Fibroblast of mammary gland (primary cell): ENCODE measurements around the gene HS1BP3.

Source experiments
- DNase-seq: peaks from one replicate; pipeline ENCODE4 v3.0.0-alpha.2; 2010; ENCODE audit warnings: low read depth
- H3K4me3 ChIP-seq: 2 replicates; pipeline ENCODE4 v1.5.1; 2011; ENCODE audit warnings: low read depth, mild to moderate bottlenecking, low read length, moderate library complexity; ENCODE audit not compliant: control insufficient read depth
- TF ChIP-seq, protein P1 (sequence below): conservative IDR thresholded peaks from 2 replicates; pipeline ENCODE4 v1.5.1; 2011; ENCODE audit warnings: low read depth, low read length, inconsistent platforms; ENCODE audit not compliant: control insufficient read depth, insufficient read depth

The HS1BP3 gene

GRCh38 chr2:20669562-20670314, 18.8 kb upstream of the HS1BP3 start:
- DNase-seq: no peak
- H3K4me3 ChIP-seq: no peak overlapping the region
- TF ChIP-seq, protein P1, sequence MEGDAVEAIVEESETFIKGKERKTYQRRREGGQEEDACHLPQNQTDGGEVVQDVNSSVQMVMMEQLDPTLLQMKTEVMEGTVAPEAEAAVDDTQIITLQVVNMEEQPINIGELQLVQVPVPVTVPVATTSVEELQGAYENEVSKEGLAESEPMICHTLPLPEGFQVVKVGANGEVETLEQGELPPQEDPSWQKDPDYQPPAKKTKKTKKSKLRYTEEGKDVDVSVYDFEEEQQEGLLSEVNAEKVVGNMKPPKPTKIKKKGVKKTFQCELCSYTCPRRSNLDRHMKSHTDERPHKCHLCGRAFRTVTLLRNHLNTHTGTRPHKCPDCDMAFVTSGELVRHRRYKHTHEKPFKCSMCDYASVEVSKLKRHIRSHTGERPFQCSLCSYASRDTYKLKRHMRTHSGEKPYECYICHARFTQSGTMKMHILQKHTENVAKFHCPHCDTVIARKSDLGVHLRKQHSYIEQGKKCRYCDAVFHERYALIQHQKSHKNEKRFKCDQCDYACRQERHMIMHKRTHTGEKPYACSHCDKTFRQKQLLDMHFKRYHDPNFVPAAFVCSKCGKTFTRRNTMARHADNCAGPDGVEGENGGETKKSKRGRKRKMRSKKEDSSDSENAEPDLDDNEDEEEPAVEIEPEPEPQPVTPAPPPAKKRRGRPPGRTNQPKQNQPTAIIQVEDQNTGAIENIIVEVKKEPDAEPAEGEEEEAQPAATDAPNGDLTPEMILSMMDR: no peak

DNA sequence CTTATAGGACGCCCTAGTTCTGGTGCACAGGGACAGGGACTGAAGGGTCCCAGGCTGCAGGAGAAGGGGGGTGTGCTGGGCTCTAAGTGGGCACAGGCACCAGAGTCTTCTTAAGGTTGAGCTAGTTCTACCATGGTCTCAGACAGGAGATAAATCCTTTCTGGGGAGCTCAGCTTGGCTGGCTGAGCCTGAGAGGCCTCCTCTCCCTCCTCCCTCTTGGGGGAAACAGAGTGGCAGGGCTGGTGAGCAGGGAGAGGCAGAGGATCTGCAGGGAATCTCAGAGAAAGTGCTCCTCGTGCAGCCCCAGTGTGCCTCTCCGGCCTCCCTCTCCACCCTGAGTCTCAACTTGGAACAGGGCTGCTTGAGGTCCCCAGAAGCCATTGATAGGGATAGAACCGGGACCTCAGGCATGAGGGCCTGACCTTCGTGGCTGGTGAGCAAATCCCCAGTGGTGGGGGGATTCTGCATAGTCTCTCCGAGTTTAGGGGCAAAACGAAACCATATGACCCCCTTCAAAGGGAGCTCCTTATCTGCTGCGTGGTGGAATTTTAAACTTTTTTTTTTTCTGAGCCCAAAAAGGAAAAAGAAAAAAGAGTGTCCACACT, 18.1 kb upstream of the HS1BP3 start:
- DNase-seq: no peak
- TF ChIP-seq, protein P1: no peak
- no peak overlapping the region for H3K4me3 ChIP-seq

DNA sequence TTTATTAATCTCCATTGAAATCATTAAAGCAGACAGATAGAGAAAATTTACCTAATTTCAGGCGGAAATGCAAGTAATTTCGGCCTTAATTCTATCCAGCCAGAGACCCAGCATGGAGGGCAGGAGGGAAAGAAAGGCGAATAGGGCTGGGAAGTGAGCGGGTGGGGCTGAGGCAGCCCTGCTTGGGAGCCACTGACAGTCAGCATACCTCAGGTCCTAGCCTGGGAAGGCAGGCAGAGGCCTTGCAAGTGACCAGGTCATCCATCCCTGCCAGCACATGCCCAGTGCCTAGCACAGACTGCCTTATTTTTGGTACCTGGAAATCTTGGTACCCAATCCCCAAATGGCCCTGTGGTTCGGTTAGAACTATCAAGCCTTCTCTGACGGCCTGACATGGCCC, 17.6 kb upstream of the HS1BP3 start:
- TF ChIP-seq, protein P1: no peak
- no peak overlapping the region for H3K4me3 ChIP-seq
- no peak for DNase-seq

DNA sequence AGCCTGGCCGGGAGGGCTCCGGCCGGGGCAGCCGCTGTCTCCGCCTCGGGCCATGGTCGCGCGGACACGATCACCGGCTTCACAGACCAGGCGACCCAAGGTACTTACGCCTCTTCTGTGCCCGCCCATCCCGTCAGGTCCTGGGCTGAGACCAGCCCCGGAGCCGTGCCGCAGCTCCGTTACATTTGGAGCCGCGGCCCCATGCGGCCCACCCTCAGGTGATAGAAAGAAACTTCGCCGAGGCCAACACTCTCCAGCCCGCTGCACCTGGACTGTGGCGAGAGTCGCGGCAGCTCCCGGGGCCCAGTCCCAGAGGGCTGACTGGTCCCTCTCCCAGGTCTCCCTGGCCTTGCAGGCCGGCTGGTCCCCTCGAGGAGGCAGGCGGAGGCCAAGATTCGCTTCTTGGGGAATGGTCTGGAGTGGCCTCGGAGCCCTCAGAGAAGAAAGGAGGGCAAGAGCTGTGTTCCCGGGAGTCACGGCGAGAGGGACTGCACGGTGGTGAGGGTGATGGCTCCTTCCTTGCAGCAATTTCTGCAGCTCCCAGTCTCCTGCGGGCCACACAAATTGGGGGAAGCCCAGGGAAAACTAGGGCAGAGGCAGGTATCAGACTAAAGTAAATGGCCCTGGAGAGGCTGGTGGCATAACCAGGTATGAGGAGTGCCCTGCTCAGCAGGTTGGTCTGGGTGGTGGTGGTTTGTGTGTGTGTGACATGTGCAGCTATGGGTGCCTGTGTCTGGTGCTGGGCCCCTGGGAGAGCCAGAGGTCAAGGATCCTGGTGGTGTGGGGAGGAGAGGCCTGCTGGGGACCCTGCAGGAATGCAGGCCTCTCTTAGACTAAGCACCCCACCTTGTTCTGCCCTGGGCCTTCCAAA, 16.9 kb upstream of the HS1BP3 start:
- no peak overlapping the region for H3K4me3 ChIP-seq
- no peak for DNase-seq
- TF ChIP-seq, protein P1: no peak

DNA sequence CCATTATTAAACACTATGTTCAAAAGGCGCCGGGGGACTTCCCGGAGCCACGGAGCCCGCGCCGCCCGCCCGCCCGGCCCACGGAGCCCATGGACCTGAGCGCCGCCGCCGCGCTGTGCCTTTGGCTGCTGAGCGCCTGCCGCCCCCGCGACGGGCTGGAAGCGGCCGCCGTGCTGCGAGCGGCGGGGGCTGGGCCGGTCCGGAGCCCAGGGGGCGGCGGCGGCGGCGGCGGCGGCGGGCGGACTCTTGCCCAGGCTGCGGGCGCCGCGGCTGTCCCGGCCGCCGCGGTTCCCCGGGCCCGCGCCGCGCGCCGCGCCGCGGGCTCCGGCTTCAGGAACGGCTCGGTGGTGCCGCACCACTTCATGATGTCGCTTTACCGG, 16.2 kb upstream of the HS1BP3 start:
- TF ChIP-seq, protein P1: no peak
- no peak for DNase-seq
- H3K4me3 ChIP-seq: no peak overlapping the region

GRCh38 chr2:20666304-20667150, 15.6 kb upstream of the HS1BP3 start, which contains the start of gene GDF7:
GDF7 (plus strand) TSS chr2:20667144; CDS start chr2:20667240, 96 bp downstream.
- H3K4me3 ChIP-seq: peak within 1 kb of the TSS; percentile 9
- DNase-seq: no peak

More at GRCh38 chr2:20666304-20667150, 15.6 kb upstream of the HS1BP3 start, which contains the start of gene GDF7:
- TF ChIP-seq, protein P1: no peak
